Esophagus squamous epithelium (tissue), 4 donors: ENCODE measurements around the gene FAM114A2.

Source experiments
- POLR2A ChIP-seq, 4 donors: fragments of 450-650 bp; IDR thresholded peaks; one replicate each; pipeline ENCODE4 v1.6.1; 2017; ENCODE audit warnings: antibody characterized with exemption in 4 of 4, mild to moderate bottlenecking in 4 of 4, moderate library complexity in 3 of 4
- TF ChIP-seq, protein P1 (sequence below), 6 experiments: fragments of 450-650 bp in 4 of 6; fragments of 200-600 bp in 2 of 6; sonication (generic) in 2 of 6; IDR thresholded peaks; one replicate each; pipeline ENCODE4 v1.5.1; 2016 to 2019; ENCODE audit warnings: antibody characterized with exemption in 6 of 6, mild to moderate bottlenecking in 4 of 6, moderate library complexity in 4 of 6

DNA sequence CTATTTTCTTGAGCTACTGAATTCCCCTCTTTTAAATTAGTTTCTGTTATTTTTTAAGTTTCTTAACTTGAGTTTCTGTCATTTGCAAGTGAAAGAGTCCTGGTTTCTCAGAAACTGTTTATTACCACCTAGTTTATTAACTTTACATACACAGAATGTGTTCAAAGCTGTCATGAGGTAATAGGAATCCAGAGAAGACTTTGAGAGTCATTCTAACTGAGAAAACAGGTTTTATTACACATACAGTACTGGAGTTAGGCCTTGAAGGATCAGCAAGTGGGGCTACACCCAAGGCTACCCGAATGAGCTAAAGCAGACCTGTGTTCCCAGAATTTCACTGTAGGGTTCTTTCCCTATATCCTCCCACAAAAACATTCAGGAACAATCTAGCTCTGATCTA lies 33.1 kb downstream of the FAM114A2 start:
- TF ChIP-seq, protein P1, sequence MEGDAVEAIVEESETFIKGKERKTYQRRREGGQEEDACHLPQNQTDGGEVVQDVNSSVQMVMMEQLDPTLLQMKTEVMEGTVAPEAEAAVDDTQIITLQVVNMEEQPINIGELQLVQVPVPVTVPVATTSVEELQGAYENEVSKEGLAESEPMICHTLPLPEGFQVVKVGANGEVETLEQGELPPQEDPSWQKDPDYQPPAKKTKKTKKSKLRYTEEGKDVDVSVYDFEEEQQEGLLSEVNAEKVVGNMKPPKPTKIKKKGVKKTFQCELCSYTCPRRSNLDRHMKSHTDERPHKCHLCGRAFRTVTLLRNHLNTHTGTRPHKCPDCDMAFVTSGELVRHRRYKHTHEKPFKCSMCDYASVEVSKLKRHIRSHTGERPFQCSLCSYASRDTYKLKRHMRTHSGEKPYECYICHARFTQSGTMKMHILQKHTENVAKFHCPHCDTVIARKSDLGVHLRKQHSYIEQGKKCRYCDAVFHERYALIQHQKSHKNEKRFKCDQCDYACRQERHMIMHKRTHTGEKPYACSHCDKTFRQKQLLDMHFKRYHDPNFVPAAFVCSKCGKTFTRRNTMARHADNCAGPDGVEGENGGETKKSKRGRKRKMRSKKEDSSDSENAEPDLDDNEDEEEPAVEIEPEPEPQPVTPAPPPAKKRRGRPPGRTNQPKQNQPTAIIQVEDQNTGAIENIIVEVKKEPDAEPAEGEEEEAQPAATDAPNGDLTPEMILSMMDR (IDR thresholded peaks at IDR 0.05) = no peak
- no peak for TF ChIP-seq POLR2A (IDR thresholded peaks at IDR 0.05)
